WERI-Rb-1 (cell line): ENCODE measurements around the gene COL6A3.

Experiments used
- DNase-seq: peaks from one replicate; pipeline ENCODE4 v3.0.0-alpha.2; 2020
- H3K27ac ChIP-seq: fragments of 250-450 bp; sonication (Bioruptor Pico); 2 replicates; pipeline ENCODE4 v1.5.1; 2020; ENCODE audit warnings: mild to moderate bottlenecking, moderate library complexity
- H3K27me3 ChIP-seq: fragments of 250-450 bp; sonication (Bioruptor Pico); 2 replicates; pipeline ENCODE4 v1.5.1; 2021; ENCODE audit warnings: mild to moderate bottlenecking, low read depth, moderate library complexity; ENCODE audit not compliant: insufficient read depth, severe bottlenecking
- H3K36me3 ChIP-seq: fragments of 250-450 bp; sonication (Bioruptor Pico); 2 replicates; pipeline ENCODE4 v1.5.1; 2020; ENCODE audit warnings: mild to moderate bottlenecking, moderate library complexity
- H3K4me3 ChIP-seq: 2 replicates; pipeline ENCODE4 v1.5.1; 2011; ENCODE audit warnings: low read depth, mild to moderate bottlenecking, control low read depth, low read length
- H3K9me3 ChIP-seq: fragments of 250-450 bp; sonication (Bioruptor Pico); 2 replicates; pipeline ENCODE4 v1.5.1; 2021; ENCODE audit warnings: mild to moderate bottlenecking, moderate library complexity; ENCODE audit not compliant: severe bottlenecking
- TF ChIP-seq, protein P1 (sequence below): IDR thresholded peaks from 2 replicates; pipeline ENCODE4 v1.5.1; 2011; ENCODE audit warnings: low read depth, mild to moderate bottlenecking, control low read depth, inconsistent platforms, low read length

COL6A3 gene

DNA sequence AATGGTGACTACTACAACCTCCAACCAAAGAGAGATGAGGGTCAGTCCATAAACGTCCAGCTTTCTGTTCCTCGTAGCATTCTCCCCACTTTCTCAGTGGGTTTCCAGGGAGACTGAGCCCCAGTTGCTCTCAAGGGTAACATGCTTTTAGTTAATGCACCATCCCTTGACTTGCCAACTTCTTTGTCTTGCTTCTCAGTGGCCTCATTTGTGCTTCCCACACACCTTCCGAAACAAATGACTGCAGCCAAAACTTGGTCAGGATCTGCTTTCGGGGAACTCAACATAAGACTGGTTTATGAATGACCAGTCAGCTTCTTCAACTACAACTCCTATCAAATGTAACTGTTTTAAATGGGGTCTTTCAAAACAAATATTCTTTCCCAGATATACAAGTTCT, 94.1 kb downstream of the COL6A3 start:
- no peak for DNase-seq
- Histone ChIP-seq H3K27me3 (peaks cover 94% of the 10 kb centered on the region), H3K9me3 (no peaks in the 10 kb centered on the region), H3K36me3 (no peaks in the 10 kb centered on the region), H3K4me3 (no peak overlapping the region), H3K27ac (no peak overlapping the region)
- TF ChIP-seq, protein P1, sequence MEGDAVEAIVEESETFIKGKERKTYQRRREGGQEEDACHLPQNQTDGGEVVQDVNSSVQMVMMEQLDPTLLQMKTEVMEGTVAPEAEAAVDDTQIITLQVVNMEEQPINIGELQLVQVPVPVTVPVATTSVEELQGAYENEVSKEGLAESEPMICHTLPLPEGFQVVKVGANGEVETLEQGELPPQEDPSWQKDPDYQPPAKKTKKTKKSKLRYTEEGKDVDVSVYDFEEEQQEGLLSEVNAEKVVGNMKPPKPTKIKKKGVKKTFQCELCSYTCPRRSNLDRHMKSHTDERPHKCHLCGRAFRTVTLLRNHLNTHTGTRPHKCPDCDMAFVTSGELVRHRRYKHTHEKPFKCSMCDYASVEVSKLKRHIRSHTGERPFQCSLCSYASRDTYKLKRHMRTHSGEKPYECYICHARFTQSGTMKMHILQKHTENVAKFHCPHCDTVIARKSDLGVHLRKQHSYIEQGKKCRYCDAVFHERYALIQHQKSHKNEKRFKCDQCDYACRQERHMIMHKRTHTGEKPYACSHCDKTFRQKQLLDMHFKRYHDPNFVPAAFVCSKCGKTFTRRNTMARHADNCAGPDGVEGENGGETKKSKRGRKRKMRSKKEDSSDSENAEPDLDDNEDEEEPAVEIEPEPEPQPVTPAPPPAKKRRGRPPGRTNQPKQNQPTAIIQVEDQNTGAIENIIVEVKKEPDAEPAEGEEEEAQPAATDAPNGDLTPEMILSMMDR = no peak

DNA sequence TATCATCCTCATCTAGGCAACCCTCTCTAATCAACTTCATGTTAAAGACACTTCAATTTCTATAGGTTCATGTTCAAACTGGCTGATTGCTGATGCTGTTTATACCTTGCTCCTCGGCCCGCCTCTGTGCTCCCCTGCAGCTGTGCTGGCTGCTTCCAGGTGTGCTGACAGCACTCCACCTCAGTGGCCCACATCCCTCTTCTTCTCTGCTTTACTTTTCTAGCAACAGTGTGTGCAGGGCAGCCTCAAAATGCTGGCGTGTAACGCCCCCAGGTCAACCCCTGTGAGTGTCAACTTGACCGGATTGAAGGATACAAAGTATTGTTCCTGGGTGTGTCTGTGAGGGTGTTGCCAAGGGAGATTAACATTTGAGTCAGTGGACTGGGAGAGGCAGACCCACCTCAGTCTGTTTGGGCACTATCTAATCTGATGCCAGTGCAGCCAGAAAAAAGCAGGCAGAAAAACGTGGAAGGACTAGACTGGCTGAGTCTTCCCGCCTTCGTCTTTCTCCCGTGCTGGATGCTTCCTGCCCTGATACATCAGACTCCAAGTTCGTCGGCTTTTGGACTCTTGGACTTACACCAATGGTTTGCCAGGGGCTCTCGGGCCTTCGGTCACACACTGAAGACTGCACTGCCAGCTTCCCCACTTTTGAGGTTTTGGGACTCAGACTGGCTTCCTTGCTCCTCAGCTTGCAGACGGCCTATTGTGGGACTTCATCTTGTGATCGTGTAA, 94.7 kb downstream of the COL6A3 start:
- H3K36me3 ChIP-seq = no peaks in the 10 kb centered on the region
- no peak for DNase-seq
- H3K9me3 ChIP-seq = no peaks in the 10 kb centered on the region
- H3K27me3 ChIP-seq = peaks cover 94% of the 10 kb centered on the region
- TF ChIP-seq, protein P1 = no peak
- no peak overlapping the region for H3K4me3 ChIP-seq
- no peak overlapping the region for H3K27ac ChIP-seq

DNA sequence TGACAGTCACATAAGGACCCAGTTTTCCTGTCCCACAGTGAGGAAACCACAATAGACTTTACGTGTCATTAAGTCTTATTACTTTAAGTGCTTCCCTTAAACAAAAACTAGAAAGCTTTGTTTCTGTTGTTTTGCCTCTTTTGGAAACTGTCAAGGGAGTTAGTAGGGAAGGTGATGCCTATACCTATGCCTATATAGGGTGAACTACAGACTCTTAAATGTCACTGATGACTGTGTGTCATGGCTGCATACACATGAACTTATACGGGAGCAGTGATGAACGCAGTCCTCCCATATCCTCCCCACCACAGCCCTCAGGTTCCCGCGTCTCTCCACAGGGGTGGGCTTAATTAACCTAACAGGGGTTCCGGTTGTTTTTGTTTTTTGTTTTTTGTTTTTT, 97.6 kb downstream of the COL6A3 start:
- H3K9me3 ChIP-seq = no peaks in the 10 kb centered on the region
- no peaks in the 10 kb centered on the region for H3K36me3 ChIP-seq
- TF ChIP-seq, protein P1 = no peak
- no peak overlapping the region for H3K27ac ChIP-seq
- H3K4me3 ChIP-seq = no peak overlapping the region
- H3K27me3 ChIP-seq = peaks cover 85% of the 10 kb centered on the region
- no peak for DNase-seq

DNA sequence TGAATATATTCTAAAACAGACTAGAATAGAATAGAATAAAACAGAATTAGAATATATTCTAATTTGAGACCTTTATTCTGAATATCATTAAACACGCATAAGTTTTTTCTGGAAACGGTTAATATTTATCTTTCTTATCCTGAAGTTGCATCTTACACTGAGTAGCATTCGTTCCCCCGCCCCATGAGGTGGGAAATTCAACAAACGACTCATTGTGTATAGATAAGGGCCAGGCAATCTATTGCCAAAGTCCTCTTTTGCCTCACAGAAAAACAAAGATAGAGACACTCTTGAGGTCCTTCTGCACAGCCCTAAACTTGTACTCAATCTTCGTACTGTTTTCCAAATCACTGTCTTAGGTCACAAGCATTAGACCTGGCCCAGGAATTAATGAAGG, 98.1 kb downstream of the COL6A3 start:
- H3K36me3 ChIP-seq = no peaks in the 10 kb centered on the region
- TF ChIP-seq, protein P1 = no peak
- DNase-seq = no peak
- no peaks in the 10 kb centered on the region for H3K9me3 ChIP-seq
- peaks cover 81% of the 10 kb centered on the region for H3K27me3 ChIP-seq
- no peak overlapping the region for H3K27ac ChIP-seq
- no peak overlapping the region for H3K4me3 ChIP-seq

DNA sequence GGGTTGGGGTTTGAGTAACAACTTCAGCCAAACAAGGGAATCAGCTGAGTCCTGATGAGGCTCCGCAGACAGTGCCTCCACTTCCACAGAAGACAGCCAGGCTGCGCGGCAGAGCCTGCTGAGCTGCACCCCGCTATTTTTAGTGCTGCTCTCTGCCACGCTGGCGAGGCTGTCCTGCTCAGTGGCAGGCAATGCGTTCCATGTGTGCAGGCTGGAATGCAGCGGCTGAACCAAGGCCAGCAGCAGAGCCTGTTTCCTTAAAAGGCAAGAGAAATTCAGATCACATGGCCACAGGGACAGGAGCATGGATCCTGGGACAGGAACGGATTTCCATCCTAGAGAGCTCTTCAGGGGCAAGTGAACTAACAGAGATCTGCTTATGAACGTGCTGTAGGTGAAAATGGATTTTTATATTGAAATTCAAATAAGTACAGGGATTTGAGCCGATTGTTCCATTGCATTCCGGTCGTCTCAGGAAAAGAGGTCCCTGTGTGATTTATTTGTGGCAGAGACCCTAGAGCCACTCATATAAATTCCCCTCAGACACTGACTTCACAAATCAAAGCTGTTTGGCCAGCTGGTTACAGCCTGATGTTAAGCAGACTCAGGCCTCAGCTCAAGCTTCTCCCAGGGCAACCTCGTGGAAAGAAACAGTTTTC, 98.7 kb downstream of the COL6A3 start:
- no peaks in the 10 kb centered on the region for H3K36me3 ChIP-seq
- DNase-seq = no peak
- TF ChIP-seq, protein P1 = no peak
- H3K27me3 ChIP-seq = peaks cover 81% of the 10 kb centered on the region
- H3K4me3 ChIP-seq = no peak overlapping the region
- no peak overlapping the region for H3K27ac ChIP-seq
- no peaks in the 10 kb centered on the region for H3K9me3 ChIP-seq
